WTC11 (cell line): Measurements from ENCODE around the gene TBX4.

Experiments
- ESRRA ChIP-seq: sonication (generic); formaldehyde crosslinking; IDR thresholded peaks from 2 replicates; pipeline ENCODE4 v1.8.1; 2022; ENCODE audit warnings: mild to moderate bottlenecking, missing genetic modification reagents, borderline replicate concordance
- TF ChIP-seq, protein P1 (sequence below): sonication (generic); formaldehyde crosslinking; conservative IDR thresholded peaks from 2 replicates; pipeline ENCODE4 v1.8.1; 2022; ENCODE audit warnings: mild to moderate bottlenecking, missing genetic modification reagents

DNA sequence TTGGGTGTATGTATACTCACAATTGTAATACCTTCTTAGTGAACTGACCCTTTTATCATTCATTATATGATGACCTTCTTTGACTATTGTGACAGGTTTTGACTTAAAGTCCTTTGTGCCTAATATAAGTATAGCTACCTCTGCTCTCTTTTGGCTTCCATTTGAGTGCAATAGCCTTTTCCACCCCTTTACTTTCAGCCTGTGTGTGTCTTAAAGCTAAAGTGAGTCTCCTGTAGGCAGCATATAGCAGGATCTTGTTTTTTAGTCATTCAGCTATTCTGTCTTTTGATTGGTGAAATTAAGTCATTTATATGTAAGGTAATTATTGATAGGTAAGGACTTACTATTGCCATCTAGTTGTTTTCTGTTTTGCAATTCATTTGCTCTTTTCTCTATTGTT is 15.9 kb upstream of the TBX4 start:
- TF ChIP-seq ESRRA (CRISPR knock-in tag): no peak
- TF ChIP-seq, protein P1, sequence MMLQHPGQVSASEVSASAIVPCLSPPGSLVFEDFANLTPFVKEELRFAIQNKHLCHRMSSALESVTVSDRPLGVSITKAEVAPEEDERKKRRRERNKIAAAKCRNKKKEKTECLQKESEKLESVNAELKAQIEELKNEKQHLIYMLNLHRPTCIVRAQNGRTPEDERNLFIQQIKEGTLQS (CRISPR knock-in tag): no peak
